CD4-positive, alpha-beta T cell treated with Interleukin-12 subunit alpha and Interleukin-12 subunit beta, for 1 hour (primary cell): Measurements from ENCODE around the gene TRIM64C.
"Not testable (repeated sequence)": the region's sequence is repeated elsewhere in the genome, so short reads cannot be mapped to it uniquely, and the experiment has no call there.

Experiments
- DNase-seq: peaks from one replicate; pipeline ENCODE4 v3.0.0-alpha.2; 2020

Gene TRIM64C, protein sequence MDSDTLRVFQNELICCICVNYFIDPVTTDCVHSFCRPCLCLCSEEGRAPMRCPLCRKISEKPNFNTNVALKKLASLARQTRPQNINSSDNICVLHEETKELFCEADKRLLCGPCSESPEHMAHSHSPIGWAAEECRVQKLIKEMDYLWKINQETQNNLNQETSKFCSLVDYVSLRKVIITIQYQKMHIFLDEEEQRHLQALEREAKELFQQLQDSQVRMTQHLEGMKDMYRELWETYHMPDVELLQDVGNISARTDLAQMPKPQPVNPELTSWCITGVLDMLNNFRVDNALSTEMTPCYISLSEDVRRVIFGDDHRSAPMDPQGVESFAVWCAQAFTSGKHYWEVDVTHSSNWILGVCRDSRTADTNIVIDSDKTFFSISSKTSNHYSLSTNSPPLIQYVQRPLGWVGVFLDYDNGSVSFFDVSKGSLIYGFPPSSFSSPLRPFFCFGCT

DNA sequence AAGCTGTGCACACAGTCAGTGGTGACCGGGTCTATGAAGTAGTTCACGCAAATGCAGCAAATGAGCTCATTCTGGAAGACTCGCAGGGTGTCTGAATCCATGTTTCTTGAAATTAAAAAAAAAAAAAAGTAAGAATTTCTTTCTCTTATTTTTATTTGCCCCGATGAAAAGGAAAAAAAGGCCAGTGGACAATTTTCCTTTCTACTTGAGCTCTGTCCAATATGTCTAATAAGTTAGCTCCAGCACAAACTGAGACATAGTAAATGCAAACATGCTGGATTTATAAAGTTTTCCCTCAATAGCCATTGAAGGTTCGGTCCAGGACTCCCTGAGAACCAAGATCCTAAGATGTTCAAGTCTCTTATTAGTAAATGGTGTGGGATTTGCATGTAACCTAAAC lies at the start of gene TRIM64C:
Gene TRIM64C, minus strand, starts transcription at position 101 of the 400 bp plus-strand sequence. Its CDS starts 0 bp downstream, at position 101.
- DNase-seq: not testable (repeated sequence)

DNA sequence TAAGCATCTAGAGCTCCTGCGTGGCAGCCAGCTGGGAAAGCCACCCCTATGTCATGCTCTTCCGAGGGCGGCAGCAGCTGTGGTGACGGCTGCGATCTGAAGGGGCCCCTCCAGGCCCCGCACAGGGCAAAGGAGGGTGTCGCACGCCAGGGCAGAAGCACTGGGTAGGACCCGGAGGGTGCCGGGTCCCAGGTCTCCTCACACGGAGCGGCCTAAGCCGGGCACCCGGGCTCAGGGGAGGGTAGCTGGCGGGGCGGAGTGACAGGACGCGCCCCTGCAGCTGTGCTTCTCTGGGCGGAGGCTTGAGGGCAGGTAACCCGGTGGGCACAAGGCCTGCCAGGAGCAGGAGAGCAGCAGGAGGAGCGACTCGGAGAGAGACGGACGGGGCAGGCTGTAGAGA lies 43.4 kb upstream of the TRIM64C start:
- DNase-seq: not testable (repeated sequence)

DNA sequence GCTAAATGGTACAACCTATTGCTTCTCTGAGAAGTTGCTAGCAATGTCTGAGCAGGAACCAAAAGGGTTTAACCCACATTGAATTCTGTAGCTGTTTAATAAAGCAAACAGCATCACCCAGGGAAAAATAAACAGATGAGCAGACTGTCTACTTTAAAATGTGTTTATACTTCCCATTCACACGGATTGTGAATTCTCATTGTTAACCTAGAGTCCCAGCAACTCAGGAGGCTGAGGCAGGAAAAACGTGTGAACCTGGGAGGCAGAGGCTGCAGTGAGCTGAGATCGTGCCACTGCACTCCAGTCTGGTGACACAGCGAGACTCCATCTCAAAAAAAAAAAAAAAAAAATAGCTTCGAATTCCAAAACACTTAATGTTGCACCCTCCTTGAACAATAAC lies 11.0 kb upstream of the TRIM64C start:
- not testable (repeated sequence) for DNase-seq

DNA sequence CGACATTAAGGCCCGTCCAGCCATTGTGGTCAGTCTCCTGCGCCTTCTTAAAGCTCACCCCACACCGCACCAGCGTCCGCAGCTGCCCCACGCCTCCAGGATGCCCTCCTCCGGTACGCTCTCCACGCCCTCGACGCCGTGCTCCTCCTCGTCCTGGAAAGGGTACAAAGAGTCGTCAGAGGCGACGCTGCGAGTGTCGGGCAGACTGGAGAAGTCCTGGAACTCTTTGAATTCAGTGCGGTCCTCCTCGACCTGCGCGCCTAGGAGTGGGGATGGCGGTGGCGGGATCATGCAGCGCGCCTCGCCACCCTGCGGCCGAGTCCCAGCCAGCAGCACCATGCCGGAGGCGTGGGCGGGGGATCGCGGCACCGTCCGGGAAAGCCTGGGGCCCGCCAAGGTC lies 9.1 kb downstream of the TRIM64C start:
- not testable (repeated sequence) for DNase-seq

DNA sequence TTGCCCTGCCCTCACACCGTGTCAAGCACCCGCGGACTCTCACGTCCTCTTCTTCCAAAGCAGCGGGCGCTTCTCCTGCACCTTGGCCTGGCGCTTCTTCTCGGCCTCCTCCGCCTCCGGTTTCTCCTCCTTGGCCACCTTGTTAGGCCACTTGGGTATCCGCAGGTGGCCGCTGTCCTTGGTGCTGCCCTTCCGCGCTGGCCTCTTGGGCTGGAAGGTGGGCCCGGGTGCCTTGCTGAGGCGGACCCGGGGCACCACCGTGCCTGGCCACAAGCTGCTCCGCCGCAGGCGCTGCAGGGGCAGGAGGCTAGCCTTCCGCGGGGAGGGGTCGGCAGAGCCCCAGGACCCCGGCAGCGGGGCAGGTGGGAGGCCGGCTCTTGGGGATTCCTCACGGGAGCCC lies 10.7 kb downstream of the TRIM64C start:
- not testable (repeated sequence) for DNase-seq

DNA sequence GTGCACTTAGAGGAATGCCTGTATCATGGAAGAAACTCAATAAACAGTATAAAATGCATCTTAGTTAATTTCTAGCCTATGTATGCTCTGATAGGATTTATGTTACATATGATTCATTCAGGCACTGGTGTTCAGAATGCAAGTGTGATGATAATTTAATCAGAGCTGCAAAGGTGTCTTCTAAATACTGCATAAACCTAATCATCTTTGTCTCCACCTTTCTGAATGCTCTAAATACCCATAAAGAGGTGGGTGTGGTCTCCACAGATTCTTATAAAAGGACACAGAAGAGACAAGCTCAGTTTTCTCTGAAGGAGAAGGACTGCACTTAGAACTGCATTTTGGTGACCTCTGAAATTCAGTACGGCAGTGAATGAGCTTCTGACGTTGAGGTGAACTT lies 30.4 kb downstream of the TRIM64C start, which contains the start of gene TRIM49B:
Gene TRIM49B, plus strand, starts transcription at position 301 of the 400 bp plus-strand sequence. CDS start 2,777 bp downstream, outside the sequence.
- not testable (repeated sequence) for DNase-seq
